NK-92 (cell line): ENCODE data around the gene SLC35F3.
"Not testable (repeated sequence)": the region's sequence is repeated elsewhere in the genome, so short reads cannot be mapped to it uniquely, and the experiment has no call there.

Experiments
- DNase-seq: peaks from one replicate; lab custom pipeline; 2025; ENCODE audit not compliant: unreplicated experiment; lab: John Stamatoyannopoulos, UW

SLC35F3 gene

GRCh38 chr1:234355782-234356510 lies 451.5 kb downstream of the SLC35F3 start:
- no peak for DNase-seq

- DNase-seq, result not testable (repeated sequence)
Measured at GRCh38 chr1:234356615-234357269, 452.3 kb downstream of the SLC35F3 start.

GRCh38 chr1:234357831-234358230 lies 453.4 kb downstream of the SLC35F3 start:
- no peak for DNase-seq

- no peak for DNase-seq
Measured at GRCh38 chr1:234361102-234361603, 456.7 kb downstream of the SLC35F3 start.

- DNase-seq, result no peak
Measured at GRCh38 chr1:234362558-234362957, 458.1 kb downstream of the SLC35F3 start.

GRCh38 chr1:234368320-234369032 lies 464.0 kb downstream of the SLC35F3 start:
- DNase-seq, result no peak

GRCh38 chr1:234369033-234369430 lies 464.6 kb downstream of the SLC35F3 start:
- no peak for DNase-seq

GRCh38 chr1:234369784-234370183 lies 465.3 kb downstream of the SLC35F3 start:
- no peak for DNase-seq

- DNase-seq, result no peak
Measured at GRCh38 chr1:234371414-234371813, 466.9 kb downstream of the SLC35F3 start.

- no peak for DNase-seq
Measured at GRCh38 chr1:234372011-234372757, 467.7 kb downstream of the SLC35F3 start.

- peak; percentile 65 for DNase-seq
Measured at GRCh38 chr1:234373064-234373958, 468.8 kb downstream of the SLC35F3 start, which contains the start of gene COA6. Gene COA6, plus strand, starts transcription at chr1:234373456. Its CDS starts 11 bp downstream, at chr1:234373467.

- DNase-seq, result no peak
Measured at GRCh38 chr1:234373959-234374254, 469.4 kb downstream of the SLC35F3 start.
